Esophagus squamous epithelium (tissue), 5 donors: ENCODE results near the gene CD58. TPM values are rescaled to one million over a fixed set of nuclear protein-coding genes. Genes with fewer than 3 reads are reported as not detected.

Experiments used
- DNase-seq: peaks from one replicate; lab custom pipeline; 2025; lab: John Stamatoyannopoulos, UW
- H3K27ac ChIP-seq, 4 donors: fragments of 200-600 bp; sonication (generic); one replicate each; pipeline ENCODE4 v1.5.1; 2016 to 2019; ENCODE audit warnings: mild to moderate bottlenecking in 1 of 4
- H3K27me3 ChIP-seq, 4 donors: fragments of 200-600 bp; sonication (generic); 1 replicate in 3 of 4; 2 replicates in 1 of 4; pipeline versions ENCODE4 v1.5.1 to v1.6.0; 2017 to 2021; ENCODE audit warnings: antibody characterized with exemption in 1 of 4
- H3K36me3 ChIP-seq, 3 donors: fragments of 200-600 bp; sonication (generic); one replicate each; pipeline ENCODE4 v1.5.1; 2016 to 2019
- H3K4me1 ChIP-seq, 3 donors: fragments of 200-600 bp; sonication (generic); one replicate each; pipeline ENCODE4 v1.5.1; 2017 to 2019
- H3K4me3 ChIP-seq, 4 donors: fragments of 200-600 bp; sonication (generic); 1 replicate in 3 of 4; 2 replicates in 1 of 4; pipeline ENCODE4 v1.5.1; 2016 to 2019; ENCODE audit warnings: mild to moderate bottlenecking in 2 of 4, moderate library complexity in 1 of 4
- H3K9me3 ChIP-seq, 3 donors: fragments of 200-600 bp; sonication (generic); one replicate each; pipeline ENCODE4 v1.5.1; 2016 to 2019
- POLR2A ChIP-seq, 4 donors: fragments of 450-650 bp; IDR thresholded peaks; one replicate each; pipeline ENCODE4 v1.6.1; 2017; ENCODE audit warnings: antibody characterized with exemption in 4 of 4, mild to moderate bottlenecking in 4 of 4, moderate library complexity in 3 of 4
- WGBS, 2 donors: methylation state at CpG; one replicate each; pipeline ENCODE4 v1.1.5; 2018; 5-methylcytosine and 5-hydroxymethylcytosine counted together
- intact Hi-C: fragments of 100-400 bp; cut with DNase I; formaldehyde crosslinking; loops from one replicate; pipeline ENCODE4 v1.15.0; 2022
- total RNA-seq, 4 donors: library from RNA; depleted of rRNA; stranded (reverse); fragments of >200 nt; gene quantifications; one replicate each; pipeline ENCODE4 v1.1.0, GENCODE V29; 2016
- TF ChIP-seq, protein P1 (sequence below), 6 experiments: fragments of 450-650 bp in 4 of 6; fragments of 200-600 bp in 2 of 6; sonication (generic) in 2 of 6; IDR thresholded peaks; one replicate each; pipeline ENCODE4 v1.5.1; 2016 to 2019; ENCODE audit warnings: antibody characterized with exemption in 6 of 6, mild to moderate bottlenecking in 4 of 6, moderate library complexity in 4 of 6
- donor health status: DM: yes; HTN: yes; CAD: no.

CD58 gene
- total RNA-seq, 4 donors from 2014 or later: 19.4 to 54.4 (median 32.5) TPM

GRCh38 chr1:116491700-116492357 is 79.0 kb downstream of the CD58 start:
- intact Hi-C loops: no loop called here
- no peak for TF ChIP-seq POLR2A (IDR thresholded peaks at IDR 0.05)
- TF ChIP-seq, protein P1, sequence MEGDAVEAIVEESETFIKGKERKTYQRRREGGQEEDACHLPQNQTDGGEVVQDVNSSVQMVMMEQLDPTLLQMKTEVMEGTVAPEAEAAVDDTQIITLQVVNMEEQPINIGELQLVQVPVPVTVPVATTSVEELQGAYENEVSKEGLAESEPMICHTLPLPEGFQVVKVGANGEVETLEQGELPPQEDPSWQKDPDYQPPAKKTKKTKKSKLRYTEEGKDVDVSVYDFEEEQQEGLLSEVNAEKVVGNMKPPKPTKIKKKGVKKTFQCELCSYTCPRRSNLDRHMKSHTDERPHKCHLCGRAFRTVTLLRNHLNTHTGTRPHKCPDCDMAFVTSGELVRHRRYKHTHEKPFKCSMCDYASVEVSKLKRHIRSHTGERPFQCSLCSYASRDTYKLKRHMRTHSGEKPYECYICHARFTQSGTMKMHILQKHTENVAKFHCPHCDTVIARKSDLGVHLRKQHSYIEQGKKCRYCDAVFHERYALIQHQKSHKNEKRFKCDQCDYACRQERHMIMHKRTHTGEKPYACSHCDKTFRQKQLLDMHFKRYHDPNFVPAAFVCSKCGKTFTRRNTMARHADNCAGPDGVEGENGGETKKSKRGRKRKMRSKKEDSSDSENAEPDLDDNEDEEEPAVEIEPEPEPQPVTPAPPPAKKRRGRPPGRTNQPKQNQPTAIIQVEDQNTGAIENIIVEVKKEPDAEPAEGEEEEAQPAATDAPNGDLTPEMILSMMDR (IDR thresholded peaks at IDR 0.05): no peak

DNA sequence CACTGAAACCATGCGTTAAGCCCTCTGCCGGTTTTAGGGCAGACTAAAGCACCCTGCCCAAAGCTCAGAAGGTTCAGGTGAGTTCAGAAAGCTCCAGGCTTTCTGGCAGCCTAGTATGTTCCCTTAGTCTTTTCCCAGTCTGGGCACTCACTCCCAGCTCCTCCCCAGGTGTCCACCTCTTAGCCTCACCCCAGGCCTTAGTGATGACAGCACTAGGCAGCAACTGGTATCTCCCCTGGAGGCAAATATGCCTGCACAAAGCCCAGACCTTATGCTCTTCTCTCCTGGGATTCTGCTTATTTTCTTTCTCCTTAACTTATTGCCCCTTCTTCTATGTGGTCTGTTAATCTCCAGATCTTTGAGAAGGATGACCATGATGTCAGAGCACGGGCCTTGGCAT is 80.2 kb downstream of the CD58 start:
- WGBS, 2 donors: 80 to 83% methylated on average over 3 of the region's 3 CpGs
- Histone ChIP-seq H3K4me1 (peaks cover 0 to 35% (median 5%) of the 10 kb centered on the region in 3 donors), H3K4me3 (no peak overlapping the region), H3K27me3 (no peaks in the 10 kb centered on the region), H3K9me3 (no peaks in the 10 kb centered on the region), H3K36me3 (no peaks in the 10 kb centered on the region), H3K27ac (no peak overlapping the region)
- TF ChIP-seq POLR2A (IDR thresholded peaks at IDR 0.05): no peak
- TF ChIP-seq, protein P1 (IDR thresholded peaks at IDR 0.05): no peak
- DNase-seq: no peak
- intact Hi-C loops: no loop called here

More at GRCh38 chr1:116491700-116492357, 79.0 kb downstream of the CD58 start:
- H3K27me3 ChIP-seq: no peaks in the 10 kb centered on the region
- H3K36me3 ChIP-seq: no peaks in the 10 kb centered on the region
- H3K9me3 ChIP-seq: no peaks in the 10 kb centered on the region
- H3K4me1 ChIP-seq: peaks cover 4 to 41% (median 16%) of the 10 kb centered on the region in 3 donors
- 72 to 96% methylated on average over 4 to 5 of the region's 5 CpGs for WGBS, 2 donors
- no peak for DNase-seq
- no peak overlapping the region for H3K4me3 ChIP-seq
- no peak overlapping the region for H3K27ac ChIP-seq

DNA sequence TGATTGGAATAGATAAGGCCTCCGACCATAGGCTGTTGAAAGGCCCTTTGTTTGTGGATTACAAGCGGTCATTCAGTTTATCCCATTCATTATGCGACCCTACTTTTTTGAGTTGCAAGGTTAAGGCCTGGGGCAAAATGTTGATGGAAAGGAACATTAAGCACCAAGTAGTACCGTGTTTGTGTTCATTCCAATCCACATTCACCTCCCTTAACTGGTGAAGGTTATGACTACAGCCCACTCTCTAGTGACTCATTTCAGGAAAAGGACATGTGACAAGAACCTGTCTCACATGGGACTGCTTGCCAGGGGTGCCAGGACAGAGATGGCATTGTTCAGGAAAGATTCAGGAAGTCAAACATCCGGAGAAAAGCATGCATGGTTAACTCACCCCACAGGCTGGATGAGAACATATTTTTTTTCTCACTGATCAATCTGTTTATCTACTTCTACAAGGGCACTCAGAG is 81.6 kb downstream of the CD58 start:
- 50 to 66% methylated on average over 5 of the region's 5 CpGs for whole genome bisulfite sequencing, 2 donors
- Histone ChIP-seq H3K27ac (peak overlapping the region in 1 of 4 donors; percentile 30), H3K9me3 (no peaks in the 10 kb centered on the region), H3K36me3 (no peaks in the 10 kb centered on the region), H3K4me1 (peaks cover 0 to 39% (median 6%) of the 10 kb centered on the region in 3 donors), H3K4me3 (no peak overlapping the region), H3K27me3 (no peaks in the 10 kb centered on the region)
- TF ChIP-seq, protein P1 (IDR thresholded peaks at IDR 0.05): peak in 1 of 6 experiments; percentile 15
- TF ChIP-seq POLR2A (IDR thresholded peaks at IDR 0.05): no peak
- DNase-seq: no peak
- intact Hi-C loops: loop anchor here (5.0 to 10.0 kb wide), 2 partner anchors 124 to 337 kb away; no protein-coding TSS in a partner anchor

GRCh38 chr1:116488071-116488470 is 82.8 kb downstream of the CD58 start:
- Histone ChIP-seq H3K4me1 (peaks cover 0 to 43% (median 6%) of the 10 kb centered on the region in 3 donors), H3K9me3 (no peaks in the 10 kb centered on the region), H3K36me3 (no peaks in the 10 kb centered on the region), H3K27ac (no peak overlapping the region), H3K27me3 (no peaks in the 10 kb centered on the region), H3K4me3 (no peak overlapping the region)
- DNase-seq: no peak
- TF ChIP-seq, protein P1 (IDR thresholded peaks at IDR 0.05): no peak
- TF ChIP-seq POLR2A (IDR thresholded peaks at IDR 0.05): no peak
- intact Hi-C loops: loop anchor here (5.0 to 10.0 kb wide), 2 partner anchors 123 to 336 kb away; no protein-coding TSS in a partner anchor
- 68 to 73% methylated on average over 3 to 4 of the region's 4 CpGs for WGBS, 2 donors

DNA sequence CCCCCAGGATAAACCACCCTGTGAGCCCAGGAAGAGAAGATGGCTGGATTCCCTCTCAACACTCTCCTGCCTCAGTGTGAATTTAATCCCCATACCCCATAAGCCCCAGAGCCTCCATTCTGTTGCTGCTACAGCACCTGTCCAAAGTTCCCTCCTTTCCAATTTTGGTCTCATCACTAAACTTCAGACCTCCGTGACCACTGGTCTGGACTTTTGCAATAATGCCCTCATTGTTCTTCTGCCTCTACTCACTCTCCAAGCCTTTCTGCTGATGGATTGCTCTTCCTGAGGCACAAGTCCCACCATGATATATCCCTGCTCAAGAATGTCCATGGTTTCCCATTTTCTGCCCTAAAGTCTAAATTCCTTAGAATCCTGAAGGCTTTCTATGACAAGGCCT is 83.2 kb downstream of the CD58 start:
- Histone ChIP-seq H3K27me3 (no peaks in the 10 kb centered on the region), H3K4me3 (no peak overlapping the region), H3K27ac (no peak overlapping the region), H3K9me3 (no peaks in the 10 kb centered on the region), H3K36me3 (no peaks in the 10 kb centered on the region), H3K4me1 (peaks cover 0 to 43% (median 6%) of the 10 kb centered on the region in 3 donors)
- 78 to 100% methylated on average over 1 of the region's 1 CpG for WGBS, 2 donors
- DNase-seq: no peak
- TF ChIP-seq, protein P1 (IDR thresholded peaks at IDR 0.05): no peak
- no peak for TF ChIP-seq POLR2A (IDR thresholded peaks at IDR 0.05)
- intact Hi-C loops: loop anchor here (5.0 to 10.0 kb wide), 2 partner anchors 123 to 335 kb away; no protein-coding TSS in a partner anchor
